CD4-positive, CD25-positive, alpha-beta regulatory T cell (primary cell): ENCODE data around the gene THAP11. TPM values are rescaled to one million over a fixed set of nuclear protein-coding genes. Genes with fewer than 3 reads are reported as not detected.

Experiments used
- ATAC-seq, 2 donors: fragments of 150-1000 bp; cut with Tn5 transposase; one replicate each; pipeline ENCODE4 v1.10.0; 2021; ENCODE audit warnings: low read depth in 2 of 2, moderate number of reproducible peaks in 2 of 2, moderate library complexity in 1 of 2
- DNase-seq, 3 donors: peaks; one replicate each; pipeline versions ENCODE4 v3.0.0 to v3.0.0-alpha.2; 2012 to 2022; ENCODE audit warnings: mixed read lengths in 1 of 3
- H3K27ac ChIP-seq: one replicate; pipeline ENCODE4 v1.7.0; 2013; ENCODE audit warnings: mild to moderate bottlenecking, low read length; ENCODE audit not compliant: insufficient read depth, poor library complexity, severe bottlenecking
- H3K27me3 ChIP-seq: one replicate; pipeline ENCODE4 v1.7.0; 2013; ENCODE audit warnings: low read length; ENCODE audit not compliant: control insufficient read depth, insufficient read depth
- H3K36me3 ChIP-seq: one replicate; pipeline ENCODE4 v1.7.0; 2013; ENCODE audit warnings: mild to moderate bottlenecking, low read length, moderate library complexity; ENCODE audit not compliant: control insufficient read depth, insufficient read depth
- H3K4me1 ChIP-seq: 2 replicates; pipeline ENCODE4 v1.7.0; 2013; ENCODE audit warnings: mild to moderate bottlenecking, low read length; ENCODE audit not compliant: insufficient read depth, control insufficient read depth, poor library complexity, severe bottlenecking
- H3K4me3 ChIP-seq: one replicate; pipeline ENCODE4 v1.7.0; 2013; ENCODE audit warnings: low read depth, mild to moderate bottlenecking, low read length, moderate library complexity
- H3K9me3 ChIP-seq, 2 experiments: 1 replicate in 1 of 2; 2 replicates in 1 of 2; pipeline ENCODE4 v1.7.0; 2013; ENCODE audit warnings: low read length in 2 of 2, mild to moderate bottlenecking in 1 of 2, moderate library complexity in 1 of 2; ENCODE audit not compliant: control insufficient read depth in 2 of 2
- H3K27ac Mint-ChIP-seq, 3 donors: one replicate each; pipeline ENCODE4 v1.8.0; 2020 to 2022; ENCODE audit warnings: mild to moderate bottlenecking in 3 of 3, mixed read lengths in 3 of 3, moderate library complexity in 2 of 3
- H3K27me3 Mint-ChIP-seq: one replicate; pipeline ENCODE4 v1.8.0; 2022; ENCODE audit warnings: mild to moderate bottlenecking, mixed read lengths
- H3K36me3 Mint-ChIP-seq: one replicate; pipeline ENCODE4 v1.8.0; 2020; ENCODE audit warnings: mixed read lengths
- H3K4me1 Mint-ChIP-seq, 4 donors: one replicate each; pipeline ENCODE4 v1.8.0; 2020 to 2022; ENCODE audit warnings: mixed read lengths in 4 of 4, mild to moderate bottlenecking in 1 of 4
- H3K4me3 Mint-ChIP-seq, 4 donors: one replicate each; pipeline ENCODE4 v1.8.0; 2020 to 2022; ENCODE audit warnings: mild to moderate bottlenecking in 4 of 4, mixed read lengths in 4 of 4, moderate library complexity in 3 of 4
- H3K9me3 Mint-ChIP-seq, 7 donors: one replicate each; pipeline ENCODE4 v1.8.0; 2020 to 2022; ENCODE audit warnings: mixed read lengths in 7 of 7, mild to moderate bottlenecking in 3 of 7, moderate library complexity in 2 of 7
- polyA plus RNA-seq, 4 donors: library from polyadenylated mRNA; unstranded; fragments of 300-500 nt; fragmentation: Illumina TruSeq; gene quantifications; one replicate each; pipeline ENCODE4 v1.2.3, GENCODE V29; 2021
- total RNA-seq: library from RNA; stranded (reverse); gene quantifications from one replicate; pipeline ENCODE4 v1.2.3, GENCODE V29; 2022

The THAP11 gene
- total and polyA plus RNA-seq, 5 donors from 2014 or later, result 32.2 to 166 (median 140) TPM

GRCh38 chr16:67878232-67878631 lies 36.1 kb downstream of the THAP11 start:
- H3K27ac ChIP-seq, result no peak overlapping the region
- no peaks in the 10 kb centered on the region for H3K27me3 ChIP-seq
- Mint-ChIP-seq H3K4me3 (no peak overlapping the region), H3K9me3 (no peaks in the 10 kb centered on the region), H3K27ac (no peak overlapping the region), H3K36me3 (peaks cover 28% of the 10 kb centered on the region), H3K27me3 (no peaks in the 10 kb centered on the region), H3K4me1 (peaks cover 11 to 33% (median 21%) of the 10 kb centered on the region in 4 donors)
- no peaks in the 10 kb centered on the region for H3K9me3 ChIP-seq
- peaks cover 28% of the 10 kb centered on the region for H3K4me1 ChIP-seq
- peaks cover 74% of the 10 kb centered on the region for H3K36me3 ChIP-seq
- ATAC-seq (no peak), DNase-seq (no peak)
- H3K4me3 ChIP-seq, result no peak overlapping the region

GRCh38 chr16:67878846-67879245 lies 36.7 kb downstream of the THAP11 start:
- Histone ChIP-seq H3K9me3 (no peaks in the 10 kb centered on the region), H3K36me3 (peaks cover 80% of the 10 kb centered on the region), H3K4me1 (peaks cover 22% of the 10 kb centered on the region), H3K27ac (no peak overlapping the region), H3K27me3 (no peaks in the 10 kb centered on the region), H3K4me3 (no peak overlapping the region)
- no peak for ATAC-seq
- Mint-ChIP-seq H3K9me3 (no peaks in the 10 kb centered on the region), H3K4me1 (peaks cover 6 to 27% (median 18%) of the 10 kb centered on the region in 4 donors), H3K27ac (no peak overlapping the region), H3K27me3 (no peaks in the 10 kb centered on the region), H3K36me3 (peaks cover 33% of the 10 kb centered on the region), H3K4me3 (no peak overlapping the region)
- DNase-seq, result no peak

- peaks cover 84% of the 10 kb centered on the region for H3K36me3 ChIP-seq
- H3K4me3 ChIP-seq, result no peak overlapping the region
- peaks cover 0 to 21% (median 12%) of the 10 kb centered on the region in 4 donors for H3K4me1 Mint-ChIP-seq
- H3K9me3 ChIP-seq, result no peaks in the 10 kb centered on the region
- ATAC-seq, result no peak
- H3K27ac Mint-ChIP-seq, result no peak overlapping the region
- peaks cover 33% of the 10 kb centered on the region for H3K36me3 Mint-ChIP-seq
- H3K27me3 Mint-ChIP-seq, result no peaks in the 10 kb centered on the region
- H3K4me3 Mint-ChIP-seq, result no peak overlapping the region
- H3K27me3 ChIP-seq, result no peaks in the 10 kb centered on the region
- H3K27ac ChIP-seq, result no peak overlapping the region
- H3K9me3 Mint-ChIP-seq, result no peaks in the 10 kb centered on the region
- DNase-seq, result no peak
- H3K4me1 ChIP-seq, result peaks cover 16% of the 10 kb centered on the region
Observed at GRCh38 chr16:67879462-67879861, 37.3 kb downstream of the THAP11 start.

GRCh38 chr16:67879936-67880335 lies 37.8 kb downstream of the THAP11 start:
- no peak for ATAC-seq
- Histone ChIP-seq H3K9me3 (no peaks in the 10 kb centered on the region), H3K36me3 (peaks cover 84% of the 10 kb centered on the region), H3K4me3 (no peak overlapping the region), H3K27ac (no peak overlapping the region), H3K4me1 (peaks cover 11% of the 10 kb centered on the region), H3K27me3 (no peaks in the 10 kb centered on the region)
- Mint-ChIP-seq H3K9me3 (no peaks in the 10 kb centered on the region), H3K27ac (no peak overlapping the region), H3K27me3 (no peaks in the 10 kb centered on the region), H3K4me3 (no peak overlapping the region), H3K36me3 (peaks cover 33% of the 10 kb centered on the region), H3K4me1 (peaks cover 0 to 16% (median 10%) of the 10 kb centered on the region in 4 donors)
- no peak for DNase-seq

GRCh38 chr16:67880584-67880983 lies 38.5 kb downstream of the THAP11 start:
- no peak for DNase-seq
- peaks cover 5% of the 10 kb centered on the region for H3K4me1 ChIP-seq
- peaks cover 84% of the 10 kb centered on the region for H3K36me3 ChIP-seq
- no peaks in the 10 kb centered on the region for H3K27me3 Mint-ChIP-seq
- H3K27me3 ChIP-seq, result no peaks in the 10 kb centered on the region
- H3K4me1 Mint-ChIP-seq, result peaks cover 0 to 10% (median 4%) of the 10 kb centered on the region in 4 donors
- H3K4me3 Mint-ChIP-seq, result peak overlapping the region in 1 of 4 donors; percentile 80
- H3K27ac Mint-ChIP-seq, result peak overlapping the region in 1 of 3 donors; percentile 5
- H3K9me3 ChIP-seq, result no peaks in the 10 kb centered on the region
- no peak overlapping the region for H3K27ac ChIP-seq
- H3K4me3 ChIP-seq, result no peak overlapping the region
- H3K36me3 Mint-ChIP-seq, result peaks cover 28% of the 10 kb centered on the region
- ATAC-seq, result no peak
- H3K9me3 Mint-ChIP-seq, result no peaks in the 10 kb centered on the region

GRCh38 chr16:67881621-67882161 lies 39.6 kb downstream of the THAP11 start:
- Mint-ChIP-seq H3K27ac (peak overlapping the region in 1 of 3 donors; percentile 79), H3K4me3 (no peak overlapping the region), H3K27me3 (no peaks in the 10 kb centered on the region), H3K36me3 (peaks cover 23% of the 10 kb centered on the region), H3K4me1 (no peaks in the 10 kb centered on the region), H3K9me3 (no peaks in the 10 kb centered on the region)
- peaks cover 75% of the 10 kb centered on the region for H3K36me3 ChIP-seq
- no peaks in the 10 kb centered on the region for H3K4me1 ChIP-seq
- H3K27me3 ChIP-seq, result no peaks in the 10 kb centered on the region
- H3K4me3 ChIP-seq, result no peak overlapping the region
- DNase-seq, result no peak
- no peak overlapping the region for H3K27ac ChIP-seq
- H3K9me3 ChIP-seq, result no peaks in the 10 kb centered on the region
- no peak for ATAC-seq

- no peaks in the 10 kb centered on the region for H3K9me3 Mint-ChIP-seq
- no peaks in the 10 kb centered on the region for H3K9me3 ChIP-seq
- H3K4me1 ChIP-seq, result no peaks in the 10 kb centered on the region
- peaks cover 26% of the 10 kb centered on the region for H3K36me3 Mint-ChIP-seq
- H3K36me3 ChIP-seq, result peaks cover 67% of the 10 kb centered on the region
- no peak overlapping the region for H3K4me3 ChIP-seq
- H3K27ac Mint-ChIP-seq, result peak overlapping the region in 1 of 3 donors; percentile 62
- no peaks in the 10 kb centered on the region for H3K4me1 Mint-ChIP-seq
- H3K27me3 ChIP-seq, result no peaks in the 10 kb centered on the region
- no peak overlapping the region for H3K4me3 Mint-ChIP-seq
- ATAC-seq (no peak), DNase-seq (no peak)
- H3K27me3 Mint-ChIP-seq, result no peaks in the 10 kb centered on the region
- no peak overlapping the region for H3K27ac ChIP-seq
Observed at GRCh38 chr16:67882374-67883145, 40.4 kb downstream of the THAP11 start.
